ENCODE results near the gene CDC14B.
A peak's percentile ranks its signal among the peaks of the same experiment; 100 is the strongest.
"Not testable (repeated sequence)": the region's sequence is repeated elsewhere in the genome, so short reads cannot be mapped to it uniquely, and the experiment has no call there.

The CDC14B gene

GRCh38 chr9:96646081-96646991 is 26.7 kb upstream of the CDC14B start:
- H3K4me3 Mint-ChIP-seq, result no peak overlapping the region
- H3K36me3 Mint-ChIP-seq, result peaks cover 13% of the 10 kb centered on the region
- H3K27me3 Mint-ChIP-seq, result no peaks in the 10 kb centered on the region
- no peaks in the 10 kb centered on the region for H3K4me1 Mint-ChIP-seq (ENCODE audit: low read depth)
- H3K27ac Mint-ChIP-seq, result no peak overlapping the region
- no peaks in the 10 kb centered on the region for H3K9me3 Mint-ChIP-seq (ENCODE audit: low read depth)

GRCh38 chr9:96644137-96644536 is 24.5 kb upstream of the CDC14B start:
- Mint-ChIP-seq H3K27me3 (no peaks in the 10 kb centered on the region), H3K9me3 (ENCODE audit: low read depth) (no peaks in the 10 kb centered on the region)

DNA sequence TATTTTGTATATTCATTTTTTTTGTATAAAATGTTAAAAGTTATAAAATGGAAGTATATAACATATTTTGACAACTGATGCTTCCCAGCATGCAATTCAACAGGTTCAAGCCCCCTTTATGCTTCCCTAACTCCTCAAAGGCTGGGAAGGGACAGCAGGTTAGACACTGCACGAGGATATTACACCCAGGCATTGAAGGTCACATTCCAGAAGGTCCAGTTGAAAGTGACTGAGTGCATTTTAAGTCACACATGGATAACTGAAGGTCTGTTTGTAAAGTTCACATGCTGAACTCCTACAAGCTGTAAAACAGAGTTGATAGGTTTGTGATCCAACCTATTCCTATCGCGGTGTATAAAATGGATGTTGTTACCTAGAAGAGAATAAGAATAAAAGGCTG is 21.9 kb upstream of the CDC14B start:
- Mint-ChIP-seq H3K36me3 (peaks cover 6% of the 10 kb centered on the region), H3K4me1 (ENCODE audit: low read depth) (no peaks in the 10 kb centered on the region), H3K9me3 (ENCODE audit: low read depth) (no peaks in the 10 kb centered on the region)

More at GRCh38 chr9:96644137-96644536, 24.5 kb upstream of the CDC14B start:
- Mint-ChIP-seq H3K4me3 (no peak overlapping the region), H3K36me3 (peaks cover 9% of the 10 kb centered on the region), H3K27ac (no peak overlapping the region), H3K4me1 (ENCODE audit: low read depth) (no peaks in the 10 kb centered on the region)

DNA sequence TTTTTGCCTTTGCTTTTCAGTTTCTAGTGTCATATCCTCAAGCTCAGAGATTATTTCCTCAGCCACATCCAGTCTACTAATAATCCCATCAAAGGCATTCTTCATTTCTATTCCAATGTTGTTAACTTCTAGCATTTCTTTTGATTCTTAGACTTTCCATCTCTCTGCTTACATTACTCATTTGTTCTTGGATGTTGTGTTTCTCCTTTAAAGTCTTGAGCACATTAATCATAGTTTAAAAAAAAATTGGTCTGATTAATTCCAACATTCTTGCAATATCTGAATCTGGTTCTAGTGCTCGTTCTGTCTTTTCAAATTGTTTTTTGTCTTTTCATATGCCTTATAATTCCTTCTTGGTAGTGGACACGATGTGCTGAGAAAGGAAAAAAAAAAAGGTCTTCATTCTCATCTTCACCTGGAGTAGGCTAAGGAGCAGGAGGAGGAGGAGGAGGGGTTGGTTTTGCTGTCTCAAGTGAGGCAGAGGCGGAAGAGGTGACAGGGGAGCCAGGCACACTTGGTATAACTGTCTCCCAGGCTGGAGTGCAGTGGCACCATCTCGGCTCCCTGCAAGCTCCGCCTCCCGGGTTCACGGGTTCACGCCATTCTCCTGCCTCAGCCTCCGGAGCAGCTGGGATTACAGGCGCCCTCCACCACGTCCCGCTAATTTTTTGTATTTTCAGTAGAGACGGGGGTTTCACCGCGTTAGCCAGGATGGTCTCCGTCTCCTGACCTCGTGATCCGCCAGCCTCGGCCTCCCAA is 19.1 kb upstream of the CDC14B start:
- Mint-ChIP-seq H3K9me3 (ENCODE audit: low read depth) (no peaks in the 10 kb centered on the region), H3K27ac (no peak overlapping the region), H3K4me1 (ENCODE audit: low read depth) (no peaks in the 10 kb centered on the region), H3K36me3 (peaks cover 2% of the 10 kb centered on the region), H3K4me3 (no peak overlapping the region), H3K27me3 (peaks cover 3% of the 10 kb centered on the region)

More for the DNA sequence above, 21.9 kb upstream of the CDC14B start:
- Mint-ChIP-seq H3K27ac (no peak overlapping the region), H3K4me3 (no peak overlapping the region), H3K27me3 (peaks cover 2% of the 10 kb centered on the region)

DNA sequence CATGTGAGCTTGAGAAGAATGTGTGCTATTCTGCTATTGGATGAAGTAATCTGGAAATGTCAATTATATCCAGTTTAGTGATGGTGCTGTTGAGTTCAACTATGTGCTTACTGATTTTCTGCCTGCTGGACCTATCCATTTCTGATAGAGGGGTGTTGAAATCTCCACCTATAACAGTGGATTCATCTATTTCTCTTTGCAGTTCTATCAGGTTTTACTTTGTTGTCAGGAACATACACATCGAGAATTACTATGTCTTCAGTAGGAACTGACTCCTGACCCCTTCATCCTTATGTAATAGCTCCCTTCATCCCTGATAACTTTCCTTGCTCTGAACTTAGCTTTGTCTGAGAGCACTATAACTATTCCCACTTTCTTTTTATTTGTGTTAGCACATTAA is 16.7 kb upstream of the CDC14B start:
- H3K4me1 Mint-ChIP-seq (ENCODE audit: low read depth), result no peaks in the 10 kb centered on the region
- peaks cover 3% of the 10 kb centered on the region for H3K27me3 Mint-ChIP-seq
- no peaks in the 10 kb centered on the region for H3K36me3 Mint-ChIP-seq
- no peak overlapping the region for H3K4me3 Mint-ChIP-seq
- H3K9me3 Mint-ChIP-seq (ENCODE audit: low read depth), result no peaks in the 10 kb centered on the region
- H3K27ac Mint-ChIP-seq, result no peak overlapping the region

GRCh38 chr9:96633579-96633978 is 13.9 kb upstream of the CDC14B start:
- H3K9me3 Mint-ChIP-seq (ENCODE audit: low read depth); H3K36me3 Mint-ChIP-seq; H3K27ac Mint-ChIP-seq; H3K4me3 Mint-ChIP-seq; H3K4me1 Mint-ChIP-seq (ENCODE audit: low read depth); H3K27me3 Mint-ChIP-seq: not testable (repeated sequence)

GRCh38 chr9:96626912-96627311 is 7.3 kb upstream of the CDC14B start:
- Mint-ChIP-seq H3K4me1 (ENCODE audit: low read depth) (no peaks in the 10 kb centered on the region), H3K27ac (no peak overlapping the region), H3K4me3 (no peak overlapping the region)

GRCh38 chr9:96621618-96622017 is 2.0 kb upstream of the CDC14B start:
- H3K27ac Mint-ChIP-seq, result no peak overlapping the region
- no peaks in the 10 kb centered on the region for H3K36me3 Mint-ChIP-seq
- H3K4me1 Mint-ChIP-seq (ENCODE audit: low read depth), result peaks cover 12% of the 10 kb centered on the region
- no peak overlapping the region for H3K4me3 Mint-ChIP-seq
- peaks cover 22% of the 10 kb centered on the region for H3K27me3 Mint-ChIP-seq
- no peaks in the 10 kb centered on the region for H3K9me3 Mint-ChIP-seq (ENCODE audit: low read depth)

More at GRCh38 chr9:96626912-96627311, 7.3 kb upstream of the CDC14B start:
- Mint-ChIP-seq H3K27me3 (peaks cover 12% of the 10 kb centered on the region), H3K9me3 (ENCODE audit: low read depth) (no peaks in the 10 kb centered on the region), H3K36me3 (no peaks in the 10 kb centered on the region)

GRCh38 chr9:96620832-96621269 is 1.2 kb upstream of the CDC14B start:
- no peaks in the 10 kb centered on the region for H3K36me3 Mint-ChIP-seq
- peaks cover 25% of the 10 kb centered on the region for H3K27me3 Mint-ChIP-seq
- H3K27ac Mint-ChIP-seq, result no peak overlapping the region
- H3K4me3 Mint-ChIP-seq, result peak overlapping the region; percentile 78
- H3K9me3 Mint-ChIP-seq (ENCODE audit: low read depth), result no peaks in the 10 kb centered on the region
- H3K4me1 Mint-ChIP-seq (ENCODE audit: low read depth), result peaks cover 12% of the 10 kb centered on the region

DNA sequence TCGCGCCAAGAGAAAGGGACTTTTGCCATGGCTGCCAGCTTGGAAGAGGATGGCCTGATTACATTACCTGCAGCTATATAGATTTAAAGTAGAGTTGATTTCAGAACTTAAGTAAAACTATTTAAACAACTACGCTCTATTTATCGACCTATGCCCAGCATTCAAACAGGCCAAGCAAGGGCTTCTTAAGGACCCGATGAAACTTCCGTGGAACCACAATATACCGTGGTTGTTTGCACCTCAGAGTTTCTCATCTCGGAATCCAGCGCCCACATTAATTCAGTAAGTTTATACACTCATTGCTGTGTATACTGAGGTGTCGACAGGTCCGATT is 505 bp upstream of the CDC14B start:
- Mint-ChIP-seq H3K27ac (no peak overlapping the region), H3K4me1 (ENCODE audit: low read depth) (peaks cover 12% of the 10 kb centered on the region), H3K9me3 (ENCODE audit: low read depth) (no peaks in the 10 kb centered on the region), H3K36me3 (no peaks in the 10 kb centered on the region), H3K4me3 (peak overlapping the region; percentile 78), H3K27me3 (peaks cover 31% of the 10 kb centered on the region)

DNA sequence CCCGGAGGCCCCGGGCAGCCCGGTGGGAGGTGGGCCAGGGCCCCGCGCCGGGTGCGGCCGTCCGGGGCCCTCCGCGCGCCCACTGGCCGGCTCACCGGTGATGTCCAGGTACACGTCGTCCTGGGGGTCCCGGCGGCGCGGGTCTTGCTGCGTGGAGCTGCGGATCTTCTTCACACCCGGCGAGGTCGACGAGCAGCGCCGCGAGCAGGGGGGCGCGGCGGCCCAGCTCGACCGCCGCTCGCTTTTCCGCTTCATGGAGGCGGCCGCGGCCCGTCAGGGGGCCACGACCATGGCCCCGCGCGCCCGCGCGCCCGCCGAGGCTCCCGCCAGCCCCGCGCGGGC is 548 bp downstream of the CDC14B start:
- Mint-ChIP-seq H3K9me3 (ENCODE audit: low read depth) (no peaks in the 10 kb centered on the region), H3K4me3 (no peak overlapping the region), H3K36me3 (no peaks in the 10 kb centered on the region), H3K4me1 (ENCODE audit: low read depth) (peaks cover 12% of the 10 kb centered on the region), H3K27ac (no peak overlapping the region), H3K27me3 (peaks cover 34% of the 10 kb centered on the region)

DNA sequence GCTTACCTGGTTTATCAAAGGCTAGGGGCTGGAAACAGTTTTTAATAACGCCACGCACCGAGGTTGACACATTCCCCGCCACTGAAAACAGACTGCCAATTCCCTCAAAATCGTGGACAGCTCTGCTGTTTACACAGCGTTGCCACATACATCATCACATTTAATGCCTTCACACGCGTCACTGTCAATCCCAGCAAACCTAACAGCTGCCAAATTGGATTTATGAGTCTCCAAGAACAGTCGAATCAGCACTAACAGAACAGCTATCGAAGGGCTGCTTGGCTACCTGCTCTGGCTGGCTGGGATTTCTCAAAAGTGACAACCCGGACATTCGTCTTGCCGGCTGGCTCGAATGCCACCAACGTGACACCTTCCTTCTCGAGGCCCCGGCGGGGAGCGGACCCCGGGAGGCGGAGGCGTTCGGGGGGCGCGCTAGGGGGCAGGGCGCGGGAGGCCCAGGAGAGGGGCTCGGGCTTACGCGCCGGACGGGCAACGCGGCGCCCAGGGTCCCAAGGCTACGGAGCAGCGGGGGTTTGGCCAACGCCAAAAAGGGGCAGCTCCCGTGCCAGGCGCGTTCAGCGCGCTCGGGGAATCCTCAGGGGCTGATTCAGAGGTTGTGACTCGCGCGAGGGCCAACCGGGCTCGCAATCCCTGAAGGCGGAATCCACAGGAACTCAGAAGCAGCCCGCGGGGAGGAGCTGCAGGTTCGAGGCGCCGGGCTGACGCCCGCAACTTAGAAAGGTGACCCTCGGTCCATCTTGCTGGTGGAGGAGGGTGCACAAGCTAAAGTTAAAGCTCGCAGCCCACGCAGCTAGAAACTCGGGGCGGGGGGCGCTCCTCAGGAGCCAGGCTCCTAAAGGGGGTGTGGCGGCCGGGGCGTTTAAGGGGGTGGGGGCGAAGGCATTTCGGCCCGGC is 1.2 kb downstream of the CDC14B start:
- Mint-ChIP-seq H3K27me3 (peaks cover 37% of the 10 kb centered on the region), H3K4me1 (ENCODE audit: low read depth) (peaks cover 12% of the 10 kb centered on the region), H3K9me3 (ENCODE audit: low read depth) (no peaks in the 10 kb centered on the region), H3K4me3 (peak overlapping the region; percentile 71), H3K27ac (no peak overlapping the region), H3K36me3 (no peaks in the 10 kb centered on the region)

DNA sequence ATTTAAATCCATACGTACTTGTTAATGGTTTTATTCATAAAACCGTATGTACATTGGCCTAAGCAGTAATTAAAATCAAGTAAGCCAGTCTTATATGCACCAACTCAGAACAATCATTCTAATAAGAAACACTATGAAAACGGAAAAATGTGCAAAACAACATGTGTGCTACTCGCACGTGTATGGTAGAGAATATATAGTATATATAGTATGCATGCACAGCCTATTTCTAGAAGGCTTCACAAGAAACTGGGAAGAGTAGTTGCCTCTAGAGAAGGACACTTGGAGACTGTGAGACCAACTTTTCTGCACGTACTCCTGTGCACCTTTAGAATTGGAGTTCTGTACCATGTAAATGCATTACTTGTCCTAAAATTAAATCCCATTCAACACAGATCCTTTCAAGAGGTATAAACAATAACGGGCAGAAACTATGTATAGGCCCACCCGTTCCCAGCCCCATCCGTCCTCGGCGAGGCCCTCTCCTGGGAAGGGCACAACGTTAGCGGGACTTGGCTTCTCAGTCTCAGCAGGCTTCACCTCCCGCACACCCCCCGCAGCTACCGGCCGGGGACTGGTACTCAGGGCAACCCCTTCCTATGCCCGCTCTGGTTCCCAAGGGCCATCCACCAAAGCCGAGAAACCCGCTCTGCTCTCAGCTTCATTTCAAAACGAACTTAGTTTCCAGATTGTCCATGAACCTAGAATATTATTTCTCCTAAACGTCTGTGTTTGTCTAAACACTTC is 2.0 kb downstream of the CDC14B start:
- Mint-ChIP-seq H3K27ac (no peak overlapping the region), H3K4me1 (ENCODE audit: low read depth) (peaks cover 12% of the 10 kb centered on the region), H3K36me3 (no peaks in the 10 kb centered on the region), H3K4me3 (peak overlapping the region; percentile 71), H3K27me3 (peaks cover 40% of the 10 kb centered on the region), H3K9me3 (ENCODE audit: low read depth) (no peaks in the 10 kb centered on the region)

DNA sequence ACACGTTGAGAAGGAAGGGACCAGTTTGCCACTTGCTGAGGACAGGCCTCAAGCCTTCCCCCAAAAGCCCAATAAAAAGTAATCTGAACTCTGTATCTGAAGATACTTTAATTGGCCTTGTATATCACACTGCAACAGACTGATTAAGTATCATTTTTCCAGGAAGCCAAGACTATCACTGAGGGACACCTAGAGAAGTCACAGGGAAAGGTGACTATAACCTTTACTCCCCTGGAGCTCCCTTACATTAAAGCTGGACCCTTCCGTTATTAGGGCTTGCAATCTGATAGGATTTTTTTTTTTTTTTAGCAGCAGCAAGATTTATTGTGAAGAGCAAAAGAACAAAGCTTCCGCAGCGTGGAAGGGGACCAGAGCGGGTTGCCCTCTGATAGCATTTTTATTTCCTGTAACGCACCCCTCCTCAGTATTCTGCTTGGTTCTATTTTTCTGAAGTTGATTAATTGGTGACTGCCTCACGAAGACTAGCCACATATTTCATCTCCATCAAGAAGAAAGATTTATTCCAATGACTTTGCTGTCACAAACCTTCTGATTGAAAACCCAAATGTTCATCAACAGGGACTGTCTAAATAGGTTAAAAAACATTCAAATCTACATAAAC is 2.7 kb downstream of the CDC14B start:
- no peak overlapping the region for H3K27ac Mint-ChIP-seq
- no peak overlapping the region for H3K4me3 Mint-ChIP-seq
- H3K27me3 Mint-ChIP-seq, result peaks cover 40% of the 10 kb centered on the region
- no peaks in the 10 kb centered on the region for H3K36me3 Mint-ChIP-seq
- no peaks in the 10 kb centered on the region for H3K9me3 Mint-ChIP-seq (ENCODE audit: low read depth)
- H3K4me1 Mint-ChIP-seq (ENCODE audit: low read depth), result peaks cover 12% of the 10 kb centered on the region

Measured in activated naive CD8-positive, alpha-beta T cell (primary cell).